ENCODE measurements around the gene DNAJB8. TPM values are rescaled to one million over a fixed set of nuclear protein-coding genes. Genes with fewer than 3 reads are reported as not detected.

Gene DNAJB8
- total RNA-seq, 4 donors from 2014 or later = not detected

DNA sequence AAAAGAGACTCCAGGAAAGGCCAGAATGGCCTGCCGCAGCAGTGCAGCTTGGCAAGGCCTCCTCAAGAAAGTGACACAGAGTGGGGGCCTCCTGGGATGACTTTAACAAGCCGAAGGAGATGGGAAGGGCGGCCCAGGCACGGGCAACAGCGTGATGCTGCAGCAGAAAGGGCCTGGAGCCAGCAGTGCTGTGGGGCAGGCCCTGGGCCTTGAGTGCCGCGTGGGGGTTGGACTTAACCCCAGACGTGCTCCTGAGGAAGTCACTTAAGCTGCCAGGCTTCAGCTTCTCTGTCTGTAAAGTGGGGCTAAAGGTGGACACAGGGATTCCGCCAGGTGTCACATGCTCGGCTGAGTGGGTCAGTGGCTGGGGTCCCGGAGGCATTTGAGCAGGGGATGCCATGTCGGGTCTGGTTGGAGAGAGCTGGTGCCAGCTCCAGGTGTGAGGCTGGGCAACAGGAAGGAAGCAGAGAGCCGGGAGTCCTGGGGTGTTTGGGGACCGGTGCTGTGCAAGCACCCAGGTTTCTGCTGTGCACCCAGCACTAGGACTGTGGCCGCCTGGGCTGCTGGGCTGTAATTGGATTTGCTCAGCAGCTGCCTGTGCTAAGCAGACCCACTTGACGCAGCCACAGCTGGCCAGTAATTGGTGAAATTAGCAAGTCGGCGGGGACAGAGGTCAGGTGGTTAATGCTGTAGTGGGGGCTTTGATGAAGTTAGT lies 7.8 kb downstream of the DNAJB8 start:
- no peaks in the 10 kb centered on the region for H3K36me3 ChIP-seq
- H3K27ac ChIP-seq = no peak overlapping the region
- H3K9me3 ChIP-seq = no peaks in the 10 kb centered on the region
- peaks cover 29% of the 10 kb centered on the region for H3K27me3 ChIP-seq
- no peak for DNase-seq (ENCODE audit: low spot score in 2 of 2)
- 75% methylated on average over 16 of the region's 18 CpGs for WGBS
- TF ChIP-seq POLR2AphosphoS5 (IDR thresholded peaks at IDR 0.05) = no peak
- no peak for TF ChIP-seq EP300 (IDR thresholded peaks at IDR 0.05)
- no peak for TF ChIP-seq POLR2A (IDR thresholded peaks at IDR 0.05)
- TF ChIP-seq CTCF (IDR thresholded peaks at IDR 0.05) = no peak
- H3K4me1 ChIP-seq = no peaks in the 10 kb centered on the region
- no peak overlapping the region for H3K4me3 ChIP-seq

DNA sequence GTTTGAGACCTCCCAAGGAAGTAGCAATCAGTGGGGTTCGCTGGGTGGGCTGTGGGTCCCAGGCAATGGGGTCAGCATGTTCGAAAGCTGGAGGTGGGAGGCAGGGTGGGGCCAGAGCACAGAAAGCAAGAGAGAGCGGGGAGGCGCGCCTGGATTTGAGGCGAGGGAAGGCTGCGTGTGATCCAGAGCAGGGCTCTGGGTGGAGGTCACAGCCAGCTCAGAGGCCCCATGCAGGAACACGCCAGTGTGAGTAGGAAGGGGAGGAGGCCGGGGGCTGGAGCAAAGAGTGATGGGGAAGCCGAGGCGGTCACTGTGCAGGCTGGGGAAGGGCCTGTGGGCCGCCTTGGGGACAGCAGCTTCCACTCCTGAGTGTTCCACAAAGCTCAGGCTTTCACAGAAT lies 8.8 kb downstream of the DNAJB8 start:
- Histone ChIP-seq H3K27me3 (peaks cover 39% of the 10 kb centered on the region), H3K36me3 (no peaks in the 10 kb centered on the region), H3K27ac (no peak overlapping the region), H3K4me1 (no peaks in the 10 kb centered on the region), H3K9me3 (no peaks in the 10 kb centered on the region), H3K4me3 (no peak overlapping the region)
- no peak for TF ChIP-seq POLR2AphosphoS5 (IDR thresholded peaks at IDR 0.05)
- no peak for TF ChIP-seq POLR2A (IDR thresholded peaks at IDR 0.05)
- no peak for TF ChIP-seq CTCF (IDR thresholded peaks at IDR 0.05)
- TF ChIP-seq EP300 (IDR thresholded peaks at IDR 0.05) = no peak
- 85% methylated on average over 12 of the region's 12 CpGs for WGBS
- DNase-seq (ENCODE audit: low spot score in 2 of 2) = no peak

GRCh38 chr3:128456776-128457715 lies 9.6 kb downstream of the DNAJB8 start:
- Histone ChIP-seq H3K36me3 (no peaks in the 10 kb centered on the region), H3K4me3 (no peak overlapping the region), H3K27me3 (peaks cover 40% of the 10 kb centered on the region), H3K4me1 (no peaks in the 10 kb centered on the region), H3K27ac (no peak overlapping the region), H3K9me3 (no peaks in the 10 kb centered on the region)
- DNase-seq (ENCODE audit: low spot score in 2 of 2) = no peak
- TF ChIP-seq CTCF (IDR thresholded peaks at IDR 0.05) (no peak), POLR2AphosphoS5 (IDR thresholded peaks at IDR 0.05) (no peak), POLR2A (IDR thresholded peaks at IDR 0.05) (no peak), EP300 (IDR thresholded peaks at IDR 0.05) (no peak)
- WGBS = 39% methylated on average over 23 of the region's 27 CpGs

GRCh38 chr3:128455786-128456748 lies 10.6 kb downstream of the DNAJB8 start:
- no peaks in the 10 kb centered on the region for H3K4me1 ChIP-seq
- no peaks in the 10 kb centered on the region for H3K36me3 ChIP-seq
- TF ChIP-seq EP300 (IDR thresholded peaks at IDR 0.05) = no peak
- no peak for TF ChIP-seq POLR2A (IDR thresholded peaks at IDR 0.05)
- no peak for TF ChIP-seq CTCF (IDR thresholded peaks at IDR 0.05)
- TF ChIP-seq POLR2AphosphoS5 (IDR thresholded peaks at IDR 0.05) = no peak
- H3K9me3 ChIP-seq = no peaks in the 10 kb centered on the region
- DNase-seq (ENCODE audit: low spot score in 2 of 2) = no peak
- 66% methylated on average over 12 of the region's 16 CpGs for WGBS
- peaks cover 40% of the 10 kb centered on the region for H3K27me3 ChIP-seq
- H3K27ac ChIP-seq = no peak overlapping the region
- H3K4me3 ChIP-seq = no peak overlapping the region
